ENCODE data around the gene FAM167B. TPM values are rescaled to one million over a fixed set of nuclear protein-coding genes. Genes with fewer than 3 reads are reported as not detected.

The FAM167B gene
- polyA plus RNA-seq, 1 of the 3 experiments (the other 2 are of a cell fraction) = 1.2 TPM

DNA sequence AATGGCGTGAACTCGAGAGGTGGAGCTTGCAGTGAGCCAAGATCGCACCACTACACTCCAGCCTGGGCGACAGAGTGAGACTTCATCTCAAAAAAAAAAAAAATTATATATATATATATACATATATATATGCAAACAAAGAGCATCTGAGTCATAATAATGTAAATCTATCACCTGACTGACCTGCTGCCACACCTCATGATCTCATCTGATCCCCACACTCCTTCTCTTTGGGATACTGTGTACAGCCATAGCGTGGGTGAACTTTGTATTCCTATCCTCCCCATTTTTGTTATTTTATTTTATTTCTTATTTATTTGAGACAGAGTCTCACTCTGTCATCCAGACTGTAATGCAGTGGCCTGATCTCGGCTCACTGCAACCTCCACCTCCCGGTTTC, 42.2 kb downstream of the FAM167B start:
- peaks cover 20% of the 10 kb centered on the region for H3F3A ChIP-seq (replicated peaks; ENCODE audit: insufficient read depth)
- WGBS (ENCODE audit: low lambda C conversion rate) = 95% methylated on average over 7 of the region's 7 CpGs
- H2AFZ ChIP-seq (ENCODE audit: low read depth) = no peak overlapping the region
- no peak overlapping the region for H3K4me2 ChIP-seq
- peaks cover 0 to 8% of the 10 kb centered on the region in 2 experiments; a peak in 2 of 4 replicates for H3K4me1 ChIP-seq (ENCODE audit: control insufficient read depth in 1 of 2, insufficient read depth in 2 of 2, low read depth in 1 of 2, low read length in 1 of 2)
- H3K9me3 ChIP-seq = no peaks in the 10 kb centered on the region
- CTCF ChIA-PET = no interaction called here
- DNase-seq = no peak
- no peaks in the 10 kb centered on the region for H3K9me2 ChIP-seq
- H3K27me3 ChIP-seq (ENCODE audit: insufficient read depth) = no peaks in the 10 kb centered on the region
- H3K4me3 ChIP-seq (ENCODE audit: low read depth in 2 of 2, low read length in 1 of 2) = no peak overlapping the region
- no peaks in the 10 kb centered on the region for H4K20me1 ChIP-seq (ENCODE audit: insufficient read depth)
- TF ChIP-seq RXRA (IDR thresholded peaks at IDR 0.05; ENCODE audit: borderline replicate concordance, low read depth) (no peak), EZH2phosphoT487 (IDR thresholded peaks at IDR 0.05; ENCODE audit: borderline replicate concordance, low read depth) (no peak), RCOR1 (IDR thresholded peaks at IDR 0.05; ENCODE audit: low read length) (no peak), TAF1 (IDR thresholded peaks at IDR 0.05; ENCODE audit: borderline replicate concordance, low read depth, low read length) (no peak), POLR2AphosphoS5 (IDR thresholded peaks at IDR 0.05; ENCODE audit: low read depth, low read length) (no peak), SMC3 (IDR thresholded peaks at IDR 0.05; ENCODE audit: low read depth, low read length) (no peak), FOXJ3 (CRISPR knock-in tag; IDR thresholded peaks at IDR 0.05) (no peak), SIN3A (IDR thresholded peaks at IDR 0.05; ENCODE audit: borderline replicate concordance, low read depth, low read length) (no peak), FOXM1 (IDR thresholded peaks at IDR 0.05; ENCODE audit: low read depth) (no peak), JUND (IDR thresholded peaks at IDR 0.05) (no peak), NFIC (IDR thresholded peaks at IDR 0.05; ENCODE audit: borderline replicate concordance) (no peak), GATA2 (CRISPR knock-in tag; IDR thresholded peaks at IDR 0.05) (no peak), YY1 (IDR thresholded peaks at IDR 0.05; ENCODE audit: low read depth) (no peak), RFX5 (IDR thresholded peaks at IDR 0.05; ENCODE audit: low read length) (no peak), TCF12 (IDR thresholded peaks at IDR 0.05) (no peak)
- TF ChIP-seq, protein P1, sequence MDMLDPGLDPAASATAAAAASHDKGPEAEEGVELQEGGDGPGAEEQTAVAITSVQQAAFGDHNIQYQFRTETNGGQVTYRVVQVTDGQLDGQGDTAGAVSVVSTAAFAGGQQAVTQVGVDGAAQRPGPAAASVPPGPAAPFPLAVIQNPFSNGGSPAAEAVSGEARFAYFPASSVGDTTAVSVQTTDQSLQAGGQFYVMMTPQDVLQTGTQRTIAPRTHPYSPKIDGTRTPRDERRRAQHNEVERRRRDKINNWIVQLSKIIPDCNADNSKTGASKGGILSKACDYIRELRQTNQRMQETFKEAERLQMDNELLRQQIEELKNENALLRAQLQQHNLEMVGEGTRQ (IDR thresholded peaks at IDR 0.05; ENCODE audit: borderline replicate concordance, low read depth, low read length) = no peak
- TF ChIP-seq, protein P2, sequence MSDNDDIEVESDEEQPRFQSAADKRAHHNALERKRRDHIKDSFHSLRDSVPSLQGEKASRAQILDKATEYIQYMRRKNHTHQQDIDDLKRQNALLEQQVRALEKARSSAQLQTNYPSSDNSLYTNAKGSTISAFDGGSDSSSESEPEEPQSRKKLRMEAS (IDR thresholded peaks at IDR 0.05; ENCODE audit: low read depth) = no peak
- TF ChIP-seq, protein P3, sequence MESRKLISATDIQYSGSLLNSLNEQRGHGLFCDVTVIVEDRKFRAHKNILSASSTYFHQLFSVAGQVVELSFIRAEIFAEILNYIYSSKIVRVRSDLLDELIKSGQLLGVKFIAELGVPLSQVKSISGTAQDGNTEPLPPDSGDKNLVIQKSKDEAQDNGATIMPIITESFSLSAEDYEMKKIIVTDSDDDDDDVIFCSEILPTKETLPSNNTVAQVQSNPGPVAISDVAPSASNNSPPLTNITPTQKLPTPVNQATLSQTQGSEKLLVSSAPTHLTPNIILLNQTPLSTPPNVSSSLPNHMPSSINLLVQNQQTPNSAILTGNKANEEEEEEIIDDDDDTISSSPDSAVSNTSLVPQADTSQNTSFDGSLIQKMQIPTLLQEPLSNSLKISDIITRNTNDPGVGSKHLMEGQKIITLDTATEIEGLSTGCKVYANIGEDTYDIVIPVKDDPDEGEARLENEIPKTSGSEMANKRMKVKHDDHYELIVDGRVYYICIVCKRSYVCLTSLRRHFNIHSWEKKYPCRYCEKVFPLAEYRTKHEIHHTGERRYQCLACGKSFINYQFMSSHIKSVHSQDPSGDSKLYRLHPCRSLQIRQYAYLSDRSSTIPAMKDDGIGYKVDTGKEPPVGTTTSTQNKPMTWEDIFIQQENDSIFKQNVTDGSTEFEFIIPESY (IDR thresholded peaks at IDR 0.05; ENCODE audit: borderline replicate concordance, low read depth) = no peak
- TF ChIP-seq, protein P4, sequence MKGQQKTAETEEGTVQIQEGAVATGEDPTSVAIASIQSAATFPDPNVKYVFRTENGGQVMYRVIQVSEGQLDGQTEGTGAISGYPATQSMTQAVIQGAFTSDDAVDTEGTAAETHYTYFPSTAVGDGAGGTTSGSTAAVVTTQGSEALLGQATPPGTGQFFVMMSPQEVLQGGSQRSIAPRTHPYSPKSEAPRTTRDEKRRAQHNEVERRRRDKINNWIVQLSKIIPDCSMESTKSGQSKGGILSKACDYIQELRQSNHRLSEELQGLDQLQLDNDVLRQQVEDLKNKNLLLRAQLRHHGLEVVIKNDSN (IDR thresholded peaks at IDR 0.05; ENCODE audit: borderline replicate concordance, low read depth) = no peak
- TF ChIP-seq, protein P5, sequence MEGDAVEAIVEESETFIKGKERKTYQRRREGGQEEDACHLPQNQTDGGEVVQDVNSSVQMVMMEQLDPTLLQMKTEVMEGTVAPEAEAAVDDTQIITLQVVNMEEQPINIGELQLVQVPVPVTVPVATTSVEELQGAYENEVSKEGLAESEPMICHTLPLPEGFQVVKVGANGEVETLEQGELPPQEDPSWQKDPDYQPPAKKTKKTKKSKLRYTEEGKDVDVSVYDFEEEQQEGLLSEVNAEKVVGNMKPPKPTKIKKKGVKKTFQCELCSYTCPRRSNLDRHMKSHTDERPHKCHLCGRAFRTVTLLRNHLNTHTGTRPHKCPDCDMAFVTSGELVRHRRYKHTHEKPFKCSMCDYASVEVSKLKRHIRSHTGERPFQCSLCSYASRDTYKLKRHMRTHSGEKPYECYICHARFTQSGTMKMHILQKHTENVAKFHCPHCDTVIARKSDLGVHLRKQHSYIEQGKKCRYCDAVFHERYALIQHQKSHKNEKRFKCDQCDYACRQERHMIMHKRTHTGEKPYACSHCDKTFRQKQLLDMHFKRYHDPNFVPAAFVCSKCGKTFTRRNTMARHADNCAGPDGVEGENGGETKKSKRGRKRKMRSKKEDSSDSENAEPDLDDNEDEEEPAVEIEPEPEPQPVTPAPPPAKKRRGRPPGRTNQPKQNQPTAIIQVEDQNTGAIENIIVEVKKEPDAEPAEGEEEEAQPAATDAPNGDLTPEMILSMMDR (IDR thresholded peaks at IDR 0.05) = no peak
- no peak overlapping the region for H3K27ac ChIP-seq (ENCODE audit: low read depth in 2 of 2, low read length in 1 of 2)
- peaks cover 23% of the 10 kb centered on the region for H3K79me2 ChIP-seq (ENCODE audit: insufficient read depth)
- POLR2A ChIA-PET = no interaction called here
- H3K36me3 ChIP-seq (replicated peaks in 1 of 2; ENCODE audit: control insufficient read depth in 1 of 2, insufficient read depth in 2 of 2, low read length in 1 of 2) = no peaks in the 10 kb centered on the region
- no peak overlapping the region for H3K9ac ChIP-seq
